ENCODE measurements around the gene DRD4. TPM values are rescaled to one million over a fixed set of nuclear protein-coding genes. Genes with fewer than 3 reads are reported as not detected.

The DRD4 gene
- total and polyA plus RNA-seq, 9 of the 15 experiments (the other 6 are each of a cell fraction or from before 2014, with no cell fraction given), result 0.04 to 0.95 (median 0.21) TPM; not detected in 5

DNA sequence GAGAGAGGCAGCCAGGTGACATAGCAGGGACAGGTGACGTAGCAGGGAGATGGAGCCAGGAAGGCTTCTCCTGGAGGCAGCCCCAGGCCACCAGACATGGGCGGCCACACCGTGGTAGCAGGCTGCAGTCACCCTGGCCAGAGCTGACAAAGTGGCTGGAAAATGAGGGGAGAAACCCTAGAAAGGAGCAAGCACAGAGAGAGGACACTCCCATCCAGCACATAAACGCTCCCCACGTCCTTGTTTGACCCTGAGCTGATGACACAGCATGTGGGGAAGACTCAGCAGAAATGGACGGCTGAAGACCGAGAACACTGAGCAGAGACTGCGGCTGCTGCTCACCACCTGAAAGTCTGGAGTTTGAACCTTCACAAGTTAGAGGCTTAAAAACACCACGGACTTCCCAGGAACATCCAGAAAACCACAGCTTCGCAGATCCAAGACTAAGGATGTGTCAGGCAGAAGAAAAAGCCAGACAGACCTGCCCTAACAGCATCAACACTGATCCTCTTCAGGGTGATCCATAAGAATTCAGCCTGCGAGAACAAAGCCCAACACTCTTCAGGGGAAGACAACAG is 28.7 kb downstream of the DRD4 start (continued):
- TF ChIP-seq, protein P1, sequence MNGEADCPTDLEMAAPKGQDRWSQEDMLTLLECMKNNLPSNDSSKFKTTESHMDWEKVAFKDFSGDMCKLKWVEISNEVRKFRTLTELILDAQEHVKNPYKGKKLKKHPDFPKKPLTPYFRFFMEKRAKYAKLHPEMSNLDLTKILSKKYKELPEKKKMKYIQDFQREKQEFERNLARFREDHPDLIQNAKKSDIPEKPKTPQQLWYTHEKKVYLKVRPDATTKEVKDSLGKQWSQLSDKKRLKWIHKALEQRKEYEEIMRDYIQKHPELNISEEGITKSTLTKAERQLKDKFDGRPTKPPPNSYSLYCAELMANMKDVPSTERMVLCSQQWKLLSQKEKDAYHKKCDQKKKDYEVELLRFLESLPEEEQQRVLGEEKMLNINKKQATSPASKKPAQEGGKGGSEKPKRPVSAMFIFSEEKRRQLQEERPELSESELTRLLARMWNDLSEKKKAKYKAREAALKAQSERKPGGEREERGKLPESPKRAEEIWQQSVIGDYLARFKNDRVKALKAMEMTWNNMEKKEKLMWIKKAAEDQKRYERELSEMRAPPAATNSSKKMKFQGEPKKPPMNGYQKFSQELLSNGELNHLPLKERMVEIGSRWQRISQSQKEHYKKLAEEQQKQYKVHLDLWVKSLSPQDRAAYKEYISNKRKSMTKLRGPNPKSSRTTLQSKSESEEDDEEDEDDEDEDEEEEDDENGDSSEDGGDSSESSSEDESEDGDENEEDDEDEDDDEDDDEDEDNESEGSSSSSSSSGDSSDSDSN (IDR thresholded peaks at IDR 0.05; ENCODE audit: borderline replicate concordance in 1 of 2, low read depth in 2 of 2, low read length in 2 of 2), result no peak
- TF ChIP-seq SLC30A9 (CRISPR knock-in tag; IDR thresholded peaks at IDR 0.05) (no peak), RFX5 (IDR thresholded peaks at IDR 0.05; ENCODE audit: low read depth, low read length) (no peak), SIN3B (IDR thresholded peaks at IDR 0.05; ENCODE audit: low read depth) (no peak), MTA3 (IDR thresholded peaks at IDR 0.05; ENCODE audit: borderline replicate concordance) (peak; percentile 52; the same call in 1 of the 2 replicates), NFYB (IDR thresholded peaks at IDR 0.05; ENCODE audit: extremely low read depth, insufficient read length) (no peak), IRF2 (CRISPR knock-in tag; IDR thresholded peaks at IDR 0.05) (no peak), ZNF695 (CRISPR knock-in tag; IDR thresholded peaks at IDR 0.05) (no peak), BHLHE40 (IDR thresholded peaks at IDR 0.05; ENCODE audit: low read length) (0 out of 2 replicates have a peak, but pooled peaks have one; percentile 19), CC2D1A (IDR thresholded peaks at IDR 0.05) (no peak), RBM15 (IDR thresholded peaks at IDR 0.05; ENCODE audit: insufficient read depth, low read length) (no peak), NR3C1 (CRISPR knock-in tag; IDR thresholded peaks at IDR 0.05) (no peak)
- TF ChIP-seq, protein P2, sequence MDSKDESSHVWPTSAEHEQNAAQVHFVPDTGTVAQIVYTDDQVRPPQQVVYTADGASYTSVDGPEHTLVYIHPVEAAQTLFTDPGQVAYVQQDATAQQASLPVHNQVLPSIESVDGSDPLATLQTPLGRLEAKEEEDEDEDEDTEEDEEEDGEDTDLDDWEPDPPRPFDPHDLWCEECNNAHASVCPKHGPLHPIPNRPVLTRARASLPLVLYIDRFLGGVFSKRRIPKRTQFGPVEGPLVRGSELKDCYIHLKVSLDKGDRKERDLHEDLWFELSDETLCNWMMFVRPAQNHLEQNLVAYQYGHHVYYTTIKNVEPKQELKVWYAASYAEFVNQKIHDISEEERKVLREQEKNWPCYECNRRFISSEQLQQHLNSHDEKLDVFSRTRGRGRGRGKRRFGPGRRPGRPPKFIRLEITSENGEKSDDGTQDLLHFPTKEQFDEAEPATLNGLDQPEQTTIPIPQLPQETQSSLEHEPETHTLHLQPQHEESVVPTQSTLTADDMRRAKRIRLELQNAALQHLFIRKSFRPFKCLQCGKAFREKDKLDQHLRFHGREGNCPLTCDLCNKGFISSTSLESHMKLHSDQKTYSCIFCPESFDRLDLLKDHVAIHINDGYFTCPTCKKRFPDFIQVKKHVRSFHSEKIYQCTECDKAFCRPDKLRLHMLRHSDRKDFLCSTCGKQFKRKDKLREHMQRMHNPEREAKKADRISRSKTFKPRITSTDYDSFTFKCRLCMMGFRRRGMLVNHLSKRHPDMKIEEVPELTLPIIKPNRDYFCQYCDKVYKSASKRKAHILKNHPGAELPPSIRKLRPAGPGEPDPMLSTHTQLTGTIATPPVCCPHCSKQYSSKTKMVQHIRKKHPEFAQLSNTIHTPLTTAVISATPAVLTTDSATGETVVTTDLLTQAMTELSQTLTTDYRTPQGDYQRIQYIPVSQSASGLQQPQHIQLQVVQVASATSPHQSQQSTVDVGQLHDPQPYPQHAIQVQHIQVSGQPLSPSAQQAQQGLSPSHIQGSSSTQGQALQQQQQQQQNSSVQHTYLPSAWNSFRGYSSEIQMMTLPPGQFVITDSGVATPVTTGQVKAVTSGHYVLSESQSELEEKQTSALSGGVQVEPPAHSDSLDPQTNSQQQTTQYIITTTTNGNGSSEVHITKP (IDR thresholded peaks at IDR 0.05; ENCODE audit: partially characterized antibody), result peak; percentile 91
- TF ChIP-seq, protein P3, sequence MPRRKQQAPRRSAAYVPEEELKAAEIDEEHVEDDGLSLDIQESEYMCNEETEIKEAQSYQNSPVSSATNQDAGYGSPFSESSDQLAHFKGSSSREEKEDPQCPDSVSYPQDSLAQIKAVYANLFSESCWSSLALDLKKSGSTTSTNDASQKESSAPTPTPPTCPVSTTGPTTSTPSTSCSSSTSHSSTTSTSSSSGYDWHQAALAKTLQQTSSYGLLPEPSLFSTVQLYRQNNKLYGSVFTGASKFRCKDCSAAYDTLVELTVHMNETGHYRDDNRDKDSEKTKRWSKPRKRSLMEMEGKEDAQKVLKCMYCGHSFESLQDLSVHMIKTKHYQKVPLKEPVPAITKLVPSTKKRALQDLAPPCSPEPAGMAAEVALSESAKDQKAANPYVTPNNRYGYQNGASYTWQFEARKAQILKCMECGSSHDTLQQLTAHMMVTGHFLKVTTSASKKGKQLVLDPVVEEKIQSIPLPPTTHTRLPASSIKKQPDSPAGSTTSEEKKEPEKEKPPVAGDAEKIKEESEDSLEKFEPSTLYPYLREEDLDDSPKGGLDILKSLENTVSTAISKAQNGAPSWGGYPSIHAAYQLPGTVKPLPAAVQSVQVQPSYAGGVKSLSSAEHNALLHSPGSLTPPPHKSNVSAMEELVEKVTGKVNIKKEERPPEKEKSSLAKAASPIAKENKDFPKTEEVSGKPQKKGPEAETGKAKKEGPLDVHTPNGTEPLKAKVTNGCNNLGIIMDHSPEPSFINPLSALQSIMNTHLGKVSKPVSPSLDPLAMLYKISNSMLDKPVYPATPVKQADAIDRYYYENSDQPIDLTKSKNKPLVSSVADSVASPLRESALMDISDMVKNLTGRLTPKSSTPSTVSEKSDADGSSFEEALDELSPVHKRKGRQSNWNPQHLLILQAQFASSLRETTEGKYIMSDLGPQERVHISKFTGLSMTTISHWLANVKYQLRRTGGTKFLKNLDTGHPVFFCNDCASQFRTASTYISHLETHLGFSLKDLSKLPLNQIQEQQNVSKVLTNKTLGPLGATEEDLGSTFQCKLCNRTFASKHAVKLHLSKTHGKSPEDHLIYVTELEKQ (CRISPR knock-in tag; IDR thresholded peaks at IDR 0.05), result no peak
- TF ChIP-seq, protein P4, sequence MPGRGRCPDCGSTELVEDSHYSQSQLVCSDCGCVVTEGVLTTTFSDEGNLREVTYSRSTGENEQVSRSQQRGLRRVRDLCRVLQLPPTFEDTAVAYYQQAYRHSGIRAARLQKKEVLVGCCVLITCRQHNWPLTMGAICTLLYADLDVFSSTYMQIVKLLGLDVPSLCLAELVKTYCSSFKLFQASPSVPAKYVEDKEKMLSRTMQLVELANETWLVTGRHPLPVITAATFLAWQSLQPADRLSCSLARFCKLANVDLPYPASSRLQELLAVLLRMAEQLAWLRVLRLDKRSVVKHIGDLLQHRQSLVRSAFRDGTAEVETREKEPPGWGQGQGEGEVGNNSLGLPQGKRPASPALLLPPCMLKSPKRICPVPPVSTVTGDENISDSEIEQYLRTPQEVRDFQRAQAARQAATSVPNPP (IDR thresholded peaks at IDR 0.05; ENCODE audit: borderline replicate concordance, insufficient read depth, insufficient read length), result no peak
- TF ChIP-seq, protein P5, sequence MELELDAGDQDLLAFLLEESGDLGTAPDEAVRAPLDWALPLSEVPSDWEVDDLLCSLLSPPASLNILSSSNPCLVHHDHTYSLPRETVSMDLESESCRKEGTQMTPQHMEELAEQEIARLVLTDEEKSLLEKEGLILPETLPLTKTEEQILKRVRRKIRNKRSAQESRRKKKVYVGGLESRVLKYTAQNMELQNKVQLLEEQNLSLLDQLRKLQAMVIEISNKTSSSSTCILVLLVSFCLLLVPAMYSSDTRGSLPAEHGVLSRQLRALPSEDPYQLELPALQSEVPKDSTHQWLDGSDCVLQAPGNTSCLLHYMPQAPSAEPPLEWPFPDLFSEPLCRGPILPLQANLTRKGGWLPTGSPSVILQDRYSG (tag; conservative IDR thresholded peaks at IDR 0.05; ENCODE audit: low read depth), result no peak; the same call in none of the 2 replicates
